GM18526 (cell line): ENCODE measurements around the gene CUBN.

ENCODE experiments used
- POLR2A ChIP-seq: IDR thresholded peaks from 3 replicates; pipeline ENCODE4 v1.6.1; 2011; ENCODE audit not compliant: insufficient read length; ENCODE audit errors: extremely low read depth

Gene CUBN

DNA sequence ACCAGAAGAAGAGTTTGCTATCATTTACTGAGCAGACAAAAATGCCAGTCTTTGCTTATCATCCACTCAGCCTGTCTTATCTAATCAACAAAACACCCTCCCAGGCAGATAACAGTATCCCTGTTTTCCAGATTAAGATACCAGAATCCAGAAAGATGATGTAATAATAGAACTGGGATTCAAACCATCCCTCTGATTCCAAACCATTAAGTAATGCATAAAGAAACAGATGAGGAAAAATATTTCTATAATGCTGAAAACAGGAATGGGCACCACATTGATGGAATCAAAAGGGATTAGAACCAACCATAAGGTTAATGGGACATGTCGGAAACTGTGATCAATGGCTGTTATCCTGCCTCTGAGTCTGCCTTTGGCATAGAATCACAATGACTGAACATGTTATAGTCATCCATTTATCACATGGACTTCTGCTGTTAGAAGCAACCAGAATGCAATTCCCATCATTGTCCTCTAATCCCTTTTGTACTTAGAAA lies 220.3 kb downstream of the CUBN start:
- TF ChIP-seq POLR2A, result no peak

DNA sequence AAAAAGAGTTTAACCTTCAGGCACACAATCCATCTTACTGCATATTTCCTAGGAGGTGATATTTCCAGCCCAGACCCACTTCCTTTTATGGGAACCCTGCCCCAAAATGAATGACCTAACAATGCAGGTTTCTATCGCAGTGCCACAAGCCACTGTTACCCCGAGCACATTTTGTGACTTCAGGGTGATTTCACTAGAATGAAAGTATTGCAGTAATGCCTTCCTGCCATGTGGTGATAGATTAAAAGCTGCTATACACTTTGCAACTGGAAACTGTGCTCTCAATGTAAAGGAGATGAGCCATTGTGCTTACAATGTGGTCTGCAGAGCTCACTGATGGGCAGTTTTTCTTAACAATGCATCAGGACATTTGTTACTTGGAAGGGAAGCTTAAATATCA lies 221.9 kb downstream of the CUBN start:
- no peak for TF ChIP-seq POLR2A

DNA sequence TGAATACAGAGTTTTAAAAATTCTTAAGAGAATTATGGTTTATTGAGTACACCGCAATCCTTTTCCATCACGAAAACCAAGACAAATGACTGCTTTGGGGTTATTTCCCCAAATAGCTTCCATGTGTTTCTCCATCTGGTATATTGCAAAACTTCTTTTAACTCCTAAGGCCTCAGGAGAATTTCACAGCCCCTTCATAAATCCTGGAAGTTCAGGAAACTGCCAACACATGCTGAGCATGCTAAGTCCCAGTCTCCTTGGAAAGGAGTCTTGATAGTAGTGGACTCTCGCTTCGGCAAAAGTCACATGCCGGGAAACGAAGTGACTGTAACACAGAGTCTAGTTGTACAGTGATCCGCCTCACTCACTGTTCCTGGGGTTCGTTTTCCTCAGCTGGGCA lies 224.3 kb downstream of the CUBN start:
- TF ChIP-seq POLR2A, result no peak

DNA sequence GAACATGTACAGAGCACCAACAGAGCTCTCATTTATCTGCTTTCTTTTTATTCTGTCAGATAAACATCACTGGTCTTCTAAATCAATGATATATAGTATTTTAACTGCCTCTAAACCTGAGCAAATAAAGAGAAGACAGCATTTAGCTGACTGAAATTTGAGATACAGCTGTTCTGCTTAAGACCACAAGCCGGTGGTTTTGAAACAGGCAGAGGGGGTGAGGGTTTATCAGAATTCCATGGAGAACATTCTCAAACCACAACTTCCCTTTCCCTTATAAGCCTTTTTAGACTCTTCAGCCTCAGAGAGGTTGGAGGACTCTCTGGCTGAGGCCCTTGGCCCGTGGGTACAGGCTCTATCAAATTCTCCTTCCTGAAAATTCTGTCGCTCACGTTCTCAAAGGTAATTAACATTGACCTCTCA lies 225.0 kb downstream of the CUBN start:
- no peak for TF ChIP-seq POLR2A

DNA sequence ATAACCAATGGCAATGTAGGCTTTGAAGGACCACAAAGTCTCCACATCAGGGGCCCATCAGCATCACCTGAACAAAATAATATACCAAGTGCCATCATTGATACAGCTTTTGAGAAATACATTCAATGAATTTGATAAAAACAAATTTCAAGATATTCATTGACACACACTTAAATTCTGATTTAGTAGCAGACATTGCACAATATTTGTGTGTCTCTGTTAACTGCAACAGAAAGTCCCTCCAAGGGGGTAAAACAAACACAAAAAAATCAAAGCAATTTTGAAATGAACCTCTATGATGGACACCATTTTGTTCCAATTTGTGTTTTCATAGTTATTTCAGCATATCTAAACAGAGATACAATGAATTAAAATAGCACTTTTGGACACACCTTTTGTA lies 225.6 kb downstream of the CUBN start:
- TF ChIP-seq POLR2A, result no peak

DNA sequence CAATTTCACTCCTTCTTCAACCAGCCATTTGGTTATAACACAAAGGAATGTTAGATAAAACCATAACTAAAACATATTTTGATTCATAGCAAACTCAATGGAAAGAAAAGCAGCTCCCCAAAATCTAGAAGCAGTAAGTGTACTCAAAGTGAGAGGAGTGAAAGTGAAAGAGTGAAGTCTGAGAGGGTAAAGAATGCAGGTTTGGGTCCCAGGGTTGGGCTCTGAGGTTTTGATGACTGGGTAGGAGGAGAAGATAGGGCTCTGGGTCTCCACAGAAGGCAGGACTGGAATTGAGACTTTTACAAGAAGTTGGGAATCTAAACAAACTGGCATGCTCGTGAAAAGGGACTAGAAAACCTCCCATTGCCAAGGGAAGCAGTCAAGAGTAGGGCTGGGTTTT lies 227.0 kb downstream of the CUBN start:
- TF ChIP-seq POLR2A, result no peak

DNA sequence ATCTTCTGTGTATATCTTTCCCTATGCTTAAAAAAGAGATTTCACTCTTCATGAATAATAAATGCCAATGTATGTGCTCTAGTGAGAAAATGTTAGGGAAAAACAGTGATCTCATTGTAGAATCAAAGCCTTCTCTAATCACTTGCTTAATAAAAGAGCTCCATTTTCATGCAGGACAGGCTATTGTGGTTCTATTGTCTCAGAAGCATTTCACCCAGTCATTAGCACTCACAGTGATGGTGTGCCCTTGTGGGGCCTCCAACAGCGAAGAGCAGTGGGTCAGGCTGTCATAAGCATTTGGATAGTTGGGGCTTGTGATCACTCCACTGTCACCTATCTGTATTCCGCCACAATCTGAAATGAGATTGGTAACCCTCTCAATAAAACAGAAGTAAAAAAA lies 228.5 kb downstream of the CUBN start:
- no peak for TF ChIP-seq POLR2A

DNA sequence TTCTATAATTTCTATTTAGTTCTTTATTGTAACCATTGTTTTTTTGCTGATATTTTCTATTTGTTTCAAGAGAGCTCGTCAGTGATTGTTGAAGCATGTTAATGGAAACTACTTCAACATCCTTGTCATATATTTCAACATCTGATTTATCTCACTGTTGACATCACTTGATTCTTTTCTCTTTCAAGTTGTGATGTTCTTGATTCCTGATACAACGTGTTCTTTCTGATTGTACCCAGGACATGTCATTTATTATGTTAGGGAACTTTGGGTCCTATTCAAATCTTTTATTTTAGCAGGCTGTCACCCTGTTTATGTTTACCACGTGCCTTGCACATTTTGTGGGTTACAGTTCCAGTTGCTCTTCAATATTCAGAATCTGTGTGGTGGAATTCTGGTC lies 232.6 kb downstream of the CUBN start:
- TF ChIP-seq POLR2A, result no peak

DNA sequence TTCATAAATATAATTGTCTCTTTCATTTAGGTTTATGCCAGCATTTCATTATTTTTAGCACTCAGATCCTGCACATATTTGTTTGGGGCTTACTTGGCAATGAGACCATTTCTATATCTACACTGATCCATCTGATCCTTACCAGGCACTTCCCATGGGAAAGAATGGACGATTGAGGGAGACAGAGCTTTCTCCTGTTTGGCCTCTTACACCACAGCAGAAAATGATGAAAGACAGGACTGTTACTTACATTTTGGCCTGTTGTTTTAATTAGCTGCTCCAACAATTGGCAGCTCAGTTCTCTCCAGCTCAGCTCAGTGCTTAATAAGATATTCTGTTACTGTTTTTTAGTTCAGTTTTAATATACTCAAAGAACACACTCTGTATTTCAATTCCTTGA lies 234.8 kb downstream of the CUBN start:
- TF ChIP-seq POLR2A, result no peak

DNA sequence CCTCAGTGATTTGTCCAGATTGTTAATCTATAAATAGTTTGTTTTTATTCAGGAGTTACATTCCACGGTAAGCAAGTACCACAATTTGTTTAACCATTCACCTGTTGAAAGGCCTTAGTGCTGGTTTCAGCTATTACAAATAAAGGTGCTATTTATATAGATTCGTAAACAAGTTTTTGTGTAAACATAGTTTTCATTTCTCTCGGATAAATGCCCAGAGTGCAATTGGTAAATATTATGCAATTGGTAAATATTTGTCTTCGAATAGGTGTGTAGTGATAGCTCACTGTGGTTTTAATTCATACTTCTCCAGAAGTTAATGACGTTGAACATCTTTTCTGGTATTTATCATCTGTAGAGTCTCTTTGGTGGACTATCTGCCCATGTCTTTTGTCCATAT lies 235.9 kb downstream of the CUBN start:
- no peak for TF ChIP-seq POLR2A

DNA sequence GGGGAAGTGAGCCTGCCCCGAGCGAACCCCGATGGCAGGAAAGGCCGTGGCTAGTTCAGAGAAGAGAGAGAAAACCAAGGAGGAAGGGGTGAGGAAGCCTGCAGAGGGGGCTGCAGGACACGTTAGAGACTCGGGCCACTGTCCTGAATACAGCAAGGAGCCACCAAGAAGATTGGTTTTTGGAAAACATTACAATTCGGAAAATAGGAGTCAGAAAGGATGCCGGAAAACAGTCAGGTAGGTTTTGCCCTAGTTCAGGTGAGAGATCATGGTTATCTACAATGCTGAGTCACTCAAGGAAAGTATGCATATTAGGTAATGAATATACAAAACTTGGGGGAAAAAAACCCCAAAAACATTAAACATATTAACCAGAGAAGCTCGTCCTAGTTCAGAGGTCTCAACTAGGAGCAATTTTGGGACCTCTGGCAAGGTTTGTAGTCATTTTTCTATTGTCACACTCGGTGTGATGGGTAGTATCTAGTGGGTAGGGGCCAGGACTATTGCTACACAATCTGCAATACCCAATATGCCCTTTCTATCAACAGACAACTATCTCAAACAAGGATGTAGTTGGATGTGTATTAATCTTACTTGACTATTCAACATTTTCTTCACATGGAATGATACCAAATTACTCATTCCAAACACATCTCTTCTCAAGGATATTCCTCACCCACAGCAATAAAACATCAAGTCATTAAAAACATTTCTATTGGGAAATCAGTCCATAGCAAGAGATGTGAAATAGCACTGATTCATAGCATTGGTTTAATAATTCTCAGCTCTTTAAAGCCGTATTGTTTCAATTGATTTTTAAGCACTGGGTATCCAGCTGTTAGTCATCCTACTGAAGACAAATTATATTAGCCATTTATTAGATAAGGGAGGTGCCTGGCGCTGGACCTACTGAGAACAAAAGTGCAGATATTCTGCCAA lies 238.0 kb downstream of the CUBN start:
- TF ChIP-seq POLR2A, result peak; percentile 29

DNA sequence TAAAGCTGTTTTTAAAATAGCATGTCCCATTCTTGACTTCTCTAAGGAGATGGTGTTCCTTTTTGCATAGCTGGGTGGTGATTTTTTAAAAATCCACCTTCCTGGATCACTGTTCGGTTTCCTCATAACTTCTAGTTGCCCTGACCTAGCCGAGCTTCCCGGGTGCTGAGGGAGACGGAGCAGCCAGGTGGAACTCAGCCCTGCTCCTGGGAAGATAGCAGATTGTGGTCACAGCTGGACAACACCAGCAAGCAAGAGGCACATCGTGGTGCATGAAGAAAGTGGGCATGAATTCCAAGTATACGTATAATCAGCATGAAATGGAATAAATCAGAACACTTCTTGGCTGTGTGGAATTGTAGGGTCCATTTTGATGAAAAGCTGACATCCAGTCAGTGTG lies 238.9 kb downstream of the CUBN start:
- no peak for TF ChIP-seq POLR2A

DNA sequence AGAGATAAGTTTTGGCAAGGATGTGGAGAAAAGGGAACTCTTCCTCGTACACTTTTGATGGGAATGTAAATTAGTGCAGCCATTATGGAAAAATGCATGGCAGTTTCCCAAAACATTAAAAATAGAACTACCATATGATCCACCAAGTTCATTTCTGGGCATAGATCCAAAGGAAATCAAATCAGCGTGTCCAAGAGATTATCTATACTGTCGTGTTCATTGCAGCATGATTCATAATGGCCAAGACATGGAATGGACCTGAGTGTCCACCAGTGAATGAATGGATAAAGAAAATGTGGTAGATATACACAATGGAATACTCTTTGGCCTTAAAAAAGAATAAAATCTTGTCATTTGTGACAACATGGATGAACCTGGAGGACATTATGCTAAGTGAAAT lies 242.0 kb downstream of the CUBN start:
- no peak for TF ChIP-seq POLR2A

DNA sequence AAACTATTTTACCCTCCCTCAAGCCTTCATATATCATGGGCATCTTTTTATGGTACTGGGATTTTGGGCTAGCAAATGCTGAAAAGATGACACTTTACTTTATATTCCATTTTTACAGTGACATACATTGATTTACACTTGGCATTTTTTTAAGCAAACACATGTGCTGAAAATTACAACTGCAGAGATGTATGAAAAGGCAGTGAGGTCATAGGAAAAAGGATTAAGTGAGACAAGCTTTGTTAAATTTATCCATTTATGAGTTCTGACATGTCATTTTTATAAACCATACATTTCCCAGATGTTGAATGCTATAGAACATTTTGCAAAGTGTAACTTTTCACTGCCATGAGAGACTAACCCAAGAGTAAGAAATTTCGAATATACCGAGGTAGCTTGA lies 243.6 kb downstream of the CUBN start:
- TF ChIP-seq POLR2A, result no peak

DNA sequence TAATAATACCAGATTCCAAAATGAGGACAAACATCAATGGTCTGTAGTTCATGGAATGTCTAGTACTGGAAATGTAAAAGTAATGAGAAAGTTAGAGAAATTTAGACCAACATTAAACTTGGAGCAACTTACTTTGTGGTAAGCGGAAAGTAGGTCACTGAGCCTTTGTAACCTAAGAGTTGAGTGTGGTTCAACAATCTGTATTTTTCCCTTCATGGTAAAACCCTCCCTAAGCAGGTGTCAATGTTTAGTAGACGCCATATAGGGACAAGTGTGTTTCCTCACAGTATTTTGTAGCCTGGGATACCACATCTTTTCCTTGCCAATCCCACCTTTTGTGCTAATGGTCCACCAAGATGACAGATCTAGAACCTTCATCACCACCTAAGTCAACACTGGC lies 245.1 kb downstream of the CUBN start:
- no peak for TF ChIP-seq POLR2A

DNA sequence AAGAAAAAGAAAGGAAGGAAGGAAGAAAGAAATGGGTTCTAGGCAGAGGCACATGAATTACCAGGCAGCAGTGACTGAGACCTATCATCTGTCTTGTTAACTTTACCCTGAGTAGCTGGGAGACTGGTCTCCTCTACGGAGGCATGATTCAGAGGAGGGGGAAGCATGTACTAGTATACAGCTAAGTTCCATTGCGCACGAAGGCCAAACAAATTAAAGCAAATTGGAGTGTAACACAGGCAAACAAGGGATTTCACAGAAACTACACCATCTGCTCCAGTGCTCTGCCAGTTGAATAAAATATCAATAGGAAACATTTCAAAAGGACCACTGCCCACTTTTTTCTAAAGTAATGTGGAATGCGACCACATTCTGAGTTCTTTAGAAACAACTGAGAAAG lies 246.5 kb downstream of the CUBN start:
- TF ChIP-seq POLR2A, result no peak

DNA sequence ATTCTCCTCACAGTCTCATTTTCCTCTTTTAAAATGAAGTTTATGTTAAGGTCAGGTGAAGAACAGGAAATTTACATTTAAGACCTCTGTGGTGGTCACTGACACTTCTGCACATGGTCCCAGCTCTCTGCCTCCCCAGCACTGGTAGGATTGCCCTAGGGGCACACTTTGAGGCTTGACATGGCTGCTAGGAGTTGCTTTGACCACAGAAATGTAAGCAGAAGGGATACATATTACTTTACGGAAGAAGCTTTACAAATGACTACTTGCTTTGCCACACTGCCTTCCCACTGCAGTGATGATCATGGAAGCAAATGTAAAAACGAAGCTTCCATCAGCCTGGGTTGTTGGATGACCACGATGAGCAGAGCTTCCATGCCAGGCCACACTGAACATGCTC lies 259.3 kb downstream of the CUBN start:
- TF ChIP-seq POLR2A, result no peak
